CD4-positive, alpha-beta T cell treated with Interleukin-17A for 4 hours (primary cell): Measurements from ENCODE around the gene TMEM154.

Source experiments
- DNase-seq: peaks from one replicate; pipeline ENCODE4 v3.0.0-alpha.2; 2020; ENCODE audit warnings: mixed read lengths

Gene TMEM154

DNA sequence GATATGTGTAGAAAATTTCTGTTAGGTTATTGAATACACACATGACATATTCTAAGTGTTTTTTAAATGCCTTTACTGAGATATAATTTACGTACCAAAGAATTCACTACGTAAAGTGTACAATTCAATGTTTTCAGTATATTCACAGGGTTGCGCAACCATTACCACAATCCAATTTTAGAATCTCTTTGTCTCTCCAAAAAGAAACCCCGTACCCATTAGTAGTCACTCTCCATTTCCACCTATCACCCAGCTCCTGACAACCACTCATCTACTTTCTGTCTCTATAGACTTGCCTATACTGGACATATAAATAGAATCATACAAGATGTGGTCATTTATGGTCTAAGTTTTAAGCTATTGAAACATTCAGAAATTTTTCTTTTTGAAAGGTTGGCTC lies 90.9 kb downstream of the TMEM154 start:
- no peak for DNase-seq

DNA sequence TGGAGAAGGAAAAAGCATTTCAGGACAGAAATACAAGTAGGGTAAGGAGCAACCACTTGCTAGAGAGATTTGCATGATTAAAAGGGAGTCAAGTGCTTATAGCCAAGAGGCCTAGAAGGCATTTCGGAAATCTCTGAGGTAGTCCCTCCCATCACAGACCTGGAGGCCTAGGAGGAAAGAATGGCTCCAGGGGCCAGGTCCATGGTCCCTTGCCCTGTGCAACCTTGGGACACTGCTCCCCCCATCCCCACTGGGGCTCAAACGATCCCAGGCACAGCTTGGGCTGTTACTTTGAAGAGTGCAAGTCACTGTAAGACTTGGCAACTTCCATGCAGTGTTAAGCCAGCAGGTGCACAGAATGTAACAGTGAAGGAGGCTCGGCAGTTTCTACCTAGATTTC lies 92.7 kb downstream of the TMEM154 start:
- no peak for DNase-seq

DNA sequence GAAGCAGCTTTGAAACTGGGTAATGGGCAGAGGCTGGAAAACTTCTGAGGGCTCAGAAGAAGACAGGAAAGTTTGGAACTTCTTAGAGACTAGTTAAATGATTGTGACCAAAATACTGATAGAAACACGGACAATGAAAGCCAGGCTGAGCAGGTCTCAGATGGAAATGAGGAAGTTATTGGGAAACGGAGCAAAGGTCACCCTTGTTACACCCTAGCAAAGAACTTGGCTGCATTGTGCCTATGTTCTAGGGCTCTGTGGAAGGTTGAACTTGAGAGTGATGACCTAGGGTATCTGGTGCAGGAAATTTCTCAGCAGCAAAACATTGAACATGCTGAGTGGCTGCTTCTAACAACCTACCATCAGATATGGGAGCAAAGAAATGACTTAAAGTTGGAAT lies 93.1 kb downstream of the TMEM154 start:
- no peak for DNase-seq

DNA sequence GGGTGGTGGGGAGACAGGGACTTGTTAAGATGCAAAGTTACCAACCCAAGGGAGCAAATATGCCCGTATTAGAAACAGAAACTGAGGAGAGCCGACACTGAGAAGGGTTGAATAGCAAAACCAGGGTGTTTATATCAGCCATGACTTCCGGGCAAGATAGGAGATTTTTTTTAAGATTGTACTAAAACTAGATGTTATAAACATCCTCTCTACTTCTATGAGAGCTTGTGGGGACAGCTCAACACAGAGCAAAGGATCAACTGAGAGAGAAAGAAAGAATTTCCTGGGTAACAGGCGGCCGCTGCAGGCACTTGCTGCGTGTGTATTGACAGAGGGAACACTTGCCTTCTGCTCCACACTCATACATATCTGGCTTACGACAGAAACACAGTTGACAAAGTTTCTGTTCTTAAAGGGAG lies 94.8 kb downstream of the TMEM154 start:
- peak; percentile 31 for DNase-seq

DNA sequence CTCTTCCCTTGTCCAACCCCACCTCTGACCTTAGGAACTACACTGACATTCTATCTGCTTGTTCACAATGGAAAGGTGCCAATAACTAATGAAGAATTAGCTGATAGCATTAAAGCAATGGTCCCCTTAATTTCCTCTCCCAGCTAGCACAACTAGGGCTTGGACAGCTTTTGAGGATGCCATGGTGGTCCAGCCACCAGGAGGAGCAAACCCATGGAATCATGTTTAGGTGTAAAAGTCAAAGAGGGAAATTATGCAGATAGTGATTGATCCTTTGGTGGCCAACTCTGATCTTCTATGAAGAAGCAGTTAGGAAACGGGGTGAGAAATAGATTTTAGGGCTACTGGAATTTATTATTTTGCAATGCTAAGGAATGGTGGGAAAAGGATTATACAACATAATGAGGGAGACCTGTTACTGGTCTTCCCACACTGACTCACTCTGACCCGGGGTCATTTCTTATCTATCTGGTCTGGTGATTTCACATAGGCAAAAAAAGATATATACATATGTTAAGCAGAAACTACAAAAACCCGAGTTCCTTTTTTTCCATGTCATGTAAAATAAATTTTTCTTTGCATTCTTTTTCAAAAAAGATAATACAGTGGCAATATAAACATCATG lies 98.1 kb downstream of the TMEM154 start:
- DNase-seq = no peak

DNA sequence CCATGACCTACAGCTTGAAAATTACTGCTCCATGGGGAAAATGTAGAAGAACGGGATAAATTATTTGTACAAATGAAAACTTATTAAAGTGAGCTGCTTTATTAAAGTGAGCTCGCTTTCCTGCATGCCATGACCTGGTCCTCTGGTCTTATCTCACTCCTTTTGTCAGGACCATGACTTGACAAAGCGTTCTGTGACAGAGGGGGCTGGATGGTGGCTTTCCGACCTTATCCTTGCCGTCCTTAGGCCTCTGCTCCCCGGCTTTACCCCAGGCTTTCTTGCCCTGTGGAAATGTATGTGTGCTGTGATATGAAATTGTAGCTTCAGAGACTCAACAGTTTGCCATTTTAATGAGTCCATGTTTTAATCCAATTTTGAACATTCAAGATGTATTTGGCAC lies 99.9 kb downstream of the TMEM154 start:
- DNase-seq = no peak

DNA sequence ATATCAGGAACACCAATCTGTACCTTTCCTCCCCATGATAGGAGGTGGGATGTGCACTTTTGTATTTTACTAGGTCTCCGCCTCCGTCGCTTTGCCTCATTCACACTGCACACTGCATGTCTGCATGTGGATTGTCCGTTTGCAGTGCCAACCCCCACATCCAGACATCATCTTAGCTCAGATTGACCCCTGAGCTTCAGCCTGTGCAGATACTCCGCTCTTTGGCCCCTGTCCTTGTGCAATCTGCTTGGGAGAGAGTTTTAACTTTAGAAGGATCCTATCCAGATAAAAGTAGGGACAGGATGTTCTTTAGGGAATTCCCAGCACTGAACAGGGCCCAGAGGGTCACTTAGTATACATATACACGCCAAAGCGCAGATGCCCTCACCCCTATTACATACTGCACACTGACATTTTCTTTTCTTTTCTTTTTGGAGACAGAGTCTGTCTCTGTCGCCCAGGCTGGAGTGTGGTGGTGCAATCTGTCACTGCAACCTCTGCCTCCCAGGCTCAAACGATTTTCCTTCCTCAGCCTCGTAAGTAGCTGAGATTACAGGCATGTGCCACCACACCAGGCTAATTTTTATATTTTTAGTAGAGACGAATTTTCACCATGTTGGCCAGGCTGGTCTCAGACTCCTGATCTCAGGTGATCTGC lies 100.6 kb downstream of the TMEM154 start:
- DNase-seq = no peak

DNA sequence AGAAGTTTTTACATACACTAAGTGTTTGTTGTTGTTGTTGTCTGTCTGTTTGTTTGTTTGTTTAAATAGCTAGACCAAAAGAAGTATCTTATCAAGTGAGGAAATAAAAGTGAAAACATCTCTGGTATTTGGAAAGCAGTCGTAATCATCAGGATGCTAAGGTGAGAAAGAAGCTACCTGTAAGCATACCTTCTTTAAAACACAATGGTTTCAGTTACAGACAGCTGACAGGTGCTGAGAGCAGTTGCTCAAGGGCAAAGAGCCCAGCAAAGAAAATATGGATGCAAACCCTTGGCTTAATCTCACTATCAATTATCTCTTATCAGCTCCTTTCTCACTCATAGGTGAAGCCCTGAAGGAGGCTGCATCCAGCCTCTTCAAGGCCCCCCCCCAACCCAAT lies 101.1 kb downstream of the TMEM154 start:
- no peak for DNase-seq

DNA sequence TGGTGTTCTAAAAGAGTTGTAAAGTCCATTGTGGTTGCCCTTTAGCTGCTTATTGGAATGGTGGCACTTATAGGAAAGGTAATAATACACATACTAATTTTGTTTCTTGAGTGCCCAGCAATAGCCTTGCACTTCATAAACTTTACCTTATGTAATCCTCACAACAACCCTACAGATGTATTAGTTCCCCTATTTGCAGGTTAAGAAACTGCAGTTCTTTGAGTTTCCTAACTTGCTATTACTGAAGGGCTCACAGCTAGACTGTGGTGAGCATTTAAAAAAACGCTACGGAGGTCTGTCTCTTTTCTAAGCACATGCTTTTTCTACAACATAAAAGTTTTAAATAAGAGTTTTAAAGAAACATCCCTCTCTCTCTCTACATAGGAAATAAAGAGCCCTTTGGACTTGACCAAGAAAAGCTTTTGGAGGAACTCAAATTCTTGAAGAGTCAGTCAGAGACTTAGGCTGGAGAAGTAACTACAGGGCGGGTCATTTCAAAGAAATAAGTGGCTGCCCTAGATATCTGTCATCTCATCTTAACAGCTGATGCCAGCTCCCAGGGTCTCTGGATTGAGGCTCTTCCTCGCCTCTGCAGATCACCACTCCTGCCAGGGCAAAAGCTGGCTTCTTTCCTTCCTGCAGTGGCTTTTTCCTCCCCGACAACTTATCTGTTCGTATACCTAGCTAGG lies 101.9 kb downstream of the TMEM154 start:
- DNase-seq = no peak

DNA sequence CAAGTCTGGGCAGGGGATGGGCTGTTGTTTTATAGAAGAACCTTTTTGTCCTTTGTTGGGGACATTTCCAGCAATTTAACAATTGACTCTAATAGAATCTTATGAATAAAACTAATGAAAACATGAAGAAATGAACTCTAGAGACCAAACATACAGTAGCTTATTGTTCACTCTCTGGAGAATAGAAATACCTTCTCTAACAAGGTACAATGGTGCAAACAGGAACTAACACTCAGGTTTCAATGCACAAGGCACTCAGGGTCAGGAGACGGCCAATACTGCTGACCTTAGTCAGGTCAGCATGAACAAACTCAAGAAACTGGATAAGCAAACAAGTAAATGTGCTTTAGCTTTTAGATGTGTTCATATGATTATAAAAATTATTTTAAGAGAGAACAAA lies 104.3 kb downstream of the TMEM154 start:
- DNase-seq = no peak

DNA sequence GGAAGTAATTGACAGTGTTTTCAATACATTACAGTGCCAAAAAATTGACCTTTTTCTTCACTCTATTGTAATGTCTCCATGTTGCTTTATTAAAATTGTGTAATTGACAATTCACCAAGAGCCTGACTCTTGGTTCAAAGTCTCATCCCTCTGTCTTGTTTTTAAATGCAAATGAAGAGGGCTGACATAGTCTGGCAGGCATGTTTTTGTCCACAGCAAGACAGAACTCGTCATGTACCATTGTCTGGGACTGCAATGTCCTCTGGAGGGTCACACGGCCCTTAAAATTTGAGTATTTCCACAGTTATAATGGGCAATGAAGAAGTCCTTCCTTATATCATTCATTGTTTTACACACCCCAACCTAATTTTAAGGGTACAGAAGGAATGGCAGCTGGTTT lies 105.9 kb downstream of the TMEM154 start:
- DNase-seq = no peak

DNA sequence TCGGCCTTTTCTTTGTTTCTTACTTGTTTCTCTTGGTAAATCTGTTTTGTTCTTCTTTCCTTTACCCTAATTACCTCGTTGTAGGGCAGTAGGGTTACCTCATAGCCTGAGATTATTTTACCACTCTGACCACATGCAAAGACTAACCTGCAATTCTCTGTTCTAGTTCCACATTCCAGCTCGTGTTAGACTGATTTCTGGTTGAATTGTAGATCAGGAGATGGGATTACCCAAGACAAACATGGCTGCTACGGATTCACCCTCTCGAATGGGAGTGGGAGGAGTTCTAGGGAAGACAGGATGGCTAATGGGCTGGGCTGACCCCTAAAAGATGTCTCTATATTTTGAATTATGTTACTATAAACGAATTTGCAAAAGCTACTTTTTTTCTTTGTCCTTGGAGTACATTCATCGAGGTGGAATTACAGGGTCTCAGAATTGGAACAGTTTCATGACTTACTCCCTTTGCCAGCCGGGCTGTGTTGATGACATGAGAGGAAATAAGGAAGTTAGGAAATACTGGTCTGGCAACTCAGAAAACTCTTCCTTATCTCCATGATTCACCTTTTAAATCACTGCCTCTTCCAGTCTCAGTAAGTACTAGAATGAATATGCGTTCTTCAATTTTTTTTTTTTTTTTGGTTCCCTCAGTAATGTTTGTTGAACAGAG lies 107.2 kb downstream of the TMEM154 start:
- no peak for DNase-seq

DNA sequence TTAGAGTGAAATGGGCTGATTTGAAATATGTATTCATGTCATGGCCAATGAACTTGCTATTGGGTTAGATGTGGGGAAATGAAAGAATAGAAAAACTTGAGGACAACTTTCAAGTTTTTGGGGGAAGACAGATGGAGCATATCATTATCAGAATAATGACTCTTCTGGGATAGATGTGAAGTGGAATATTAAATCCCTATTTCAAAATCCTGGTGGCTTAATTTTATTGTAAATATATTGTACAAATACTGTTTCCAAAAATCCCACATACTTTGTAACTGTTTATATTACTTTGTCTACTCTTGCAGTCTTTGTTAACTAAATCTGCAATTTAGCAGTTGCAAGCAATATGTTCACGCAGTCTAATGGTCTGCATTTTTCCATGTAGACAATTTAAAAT lies 108.0 kb downstream of the TMEM154 start:
- no peak for DNase-seq

DNA sequence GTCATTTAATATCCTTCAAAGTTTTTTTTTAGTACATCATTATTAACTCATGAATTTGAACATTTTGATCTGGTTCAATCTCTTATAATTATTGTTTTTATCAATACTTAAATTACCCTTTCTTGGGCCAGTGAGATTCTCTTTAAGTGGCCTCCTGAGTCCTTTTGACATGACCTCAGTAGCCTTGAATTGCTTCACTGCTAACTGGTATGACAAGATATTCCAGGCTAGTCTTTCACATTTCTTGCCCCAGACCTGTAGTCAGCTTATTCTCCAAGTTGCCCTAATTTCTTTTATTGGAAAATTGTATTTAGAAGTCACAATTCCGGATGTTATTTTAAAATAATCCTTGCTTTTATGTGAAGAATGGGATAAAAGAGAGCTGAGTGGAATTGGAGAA lies 108.5 kb downstream of the TMEM154 start:
- DNase-seq = no peak
